HG03442 (cell line): ENCODE results near the gene HADHA.

Experiments used
- ATAC-seq: cut with Tn5 transposase; IDR thresholded peaks from one replicate; pipeline ENCODE4 v1.9.1; 2021; ENCODE audit warnings: mild to moderate bottlenecking, moderate library complexity; ENCODE audit not compliant: unreplicated experiment

HADHA gene

GRCh38 chr2:26245810-26246209 lies 1.4 kb upstream of the HADHA start:
- peak; percentile 46 for ATAC-seq

GRCh38 chr2:26245231-26245732 lies 850 bp upstream of the HADHA start:
- no peak for ATAC-seq

GRCh38 chr2:26243470-26244308 lies 743 bp downstream of the HADHA start:
- no peak for ATAC-seq

GRCh38 chr2:26241928-26242436 lies 2.5 kb downstream of the HADHA start:
- ATAC-seq = no peak

- ATAC-seq = no peak
Measured at GRCh38 chr2:26238311-26238958, 6.0 kb downstream of the HADHA start.

- ATAC-seq = no peak
Measured at GRCh38 chr2:26237868-26238267, 6.6 kb downstream of the HADHA start.

- ATAC-seq = no peak
Measured at GRCh38 chr2:26235089-26235488, 9.3 kb downstream of the HADHA start.

GRCh38 chr2:26230806-26231205 lies 13.6 kb downstream of the HADHA start:
- no peak for ATAC-seq

- ATAC-seq = no peak
Measured at GRCh38 chr2:26229595-26229994, 14.8 kb downstream of the HADHA start.

GRCh38 chr2:26224095-26224494 lies 20.3 kb downstream of the HADHA start:
- ATAC-seq = no peak

- no peak for ATAC-seq
Measured at GRCh38 chr2:26223018-26223417, 21.4 kb downstream of the HADHA start.

- no peak for ATAC-seq
Measured at GRCh38 chr2:26217720-26218119, 26.7 kb downstream of the HADHA start.

- ATAC-seq = no peak
Measured at GRCh38 chr2:26216587-26216986, 27.8 kb downstream of the HADHA start.

- ATAC-seq = no peak
Measured at GRCh38 chr2:26215833-26216232, 28.6 kb downstream of the HADHA start.

- ATAC-seq = no peak
Measured at GRCh38 chr2:26214759-26215158, 29.7 kb downstream of the HADHA start.

GRCh38 chr2:26212011-26212410 lies 32.4 kb downstream of the HADHA start:
- ATAC-seq = no peak

GRCh38 chr2:26203906-26204305 lies 40.5 kb downstream of the HADHA start:
- ATAC-seq = no peak

- ATAC-seq = no peak
Measured at GRCh38 chr2:26202981-26203490, 41.4 kb downstream of the HADHA start.

GRCh38 chr2:26197516-26197915 lies 46.9 kb downstream of the HADHA start:
- ATAC-seq = no peak

GRCh38 chr2:26196683-26197418 lies 47.6 kb downstream of the HADHA start:
- no peak for ATAC-seq
